Kidney glomerular epithelial cell (primary cell): ENCODE data around the gene TM2D3.

Experiments used
- DNase-seq: peaks from one replicate; lab custom pipeline; 2025; lab: John Stamatoyannopoulos, UW

TM2D3 gene

DNA sequence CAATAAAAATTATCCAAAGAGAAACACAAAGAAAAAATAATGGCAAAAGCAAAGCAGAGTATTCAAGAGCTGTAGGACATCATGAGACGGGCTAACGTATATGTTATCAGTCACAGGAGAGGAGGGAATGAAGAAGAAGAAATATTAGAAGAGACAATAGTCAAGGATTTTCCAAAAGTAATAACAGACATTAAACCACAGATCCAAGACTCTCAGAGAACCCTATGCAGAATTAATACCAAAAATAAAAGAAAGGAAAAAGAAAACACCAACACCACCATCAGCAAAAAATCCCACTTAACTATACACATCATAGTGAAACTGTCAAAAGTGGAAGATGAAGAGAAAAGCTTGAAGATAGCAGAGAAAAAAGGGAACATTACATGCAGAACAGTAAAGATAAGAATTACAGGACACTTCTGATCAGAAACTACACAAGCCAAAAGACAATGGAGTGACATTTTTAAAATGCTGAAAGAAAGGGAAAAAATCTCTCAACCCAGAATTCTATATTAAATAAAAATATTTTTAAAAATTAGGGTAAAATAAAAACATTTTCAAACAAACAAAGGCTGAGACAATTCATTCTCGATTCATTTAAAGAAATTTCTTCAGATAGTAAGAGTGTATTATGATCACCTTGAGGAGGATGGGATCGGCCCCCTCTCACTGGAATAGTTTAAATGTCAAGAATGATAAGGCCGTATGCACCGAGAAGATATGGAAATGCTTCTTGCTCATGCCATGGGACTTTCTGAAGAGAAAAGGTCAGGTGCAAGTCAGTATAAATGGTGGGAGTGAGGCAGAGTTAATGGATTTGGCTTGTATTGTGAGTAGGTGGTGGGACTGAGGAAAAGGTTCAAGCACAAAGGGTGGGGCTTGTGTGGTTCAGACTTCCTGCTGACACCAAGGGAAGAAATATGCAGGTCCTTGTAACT, 28.5 kb downstream of the TM2D3 start:
- no peak for DNase-seq

DNA sequence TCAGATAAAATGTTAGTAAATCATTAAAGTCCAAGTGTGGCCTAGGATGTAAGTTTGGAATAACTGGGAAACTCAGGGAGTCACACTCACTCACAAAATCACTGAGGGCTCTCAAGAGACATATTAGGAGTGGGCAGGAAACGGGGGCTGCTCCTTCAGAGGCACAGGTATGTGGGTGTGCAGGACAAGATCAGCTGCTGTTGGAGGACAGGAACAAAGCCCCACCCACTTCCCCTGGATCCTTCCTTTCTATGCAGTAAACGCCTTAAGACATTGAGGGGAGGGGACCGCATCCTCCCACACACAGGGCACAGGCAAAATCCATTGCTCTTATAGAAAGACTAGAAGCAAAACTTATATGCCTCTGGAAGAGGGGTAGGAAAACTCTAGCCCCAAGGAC, 30.2 kb downstream of the TM2D3 start:
- no peak for DNase-seq

DNA sequence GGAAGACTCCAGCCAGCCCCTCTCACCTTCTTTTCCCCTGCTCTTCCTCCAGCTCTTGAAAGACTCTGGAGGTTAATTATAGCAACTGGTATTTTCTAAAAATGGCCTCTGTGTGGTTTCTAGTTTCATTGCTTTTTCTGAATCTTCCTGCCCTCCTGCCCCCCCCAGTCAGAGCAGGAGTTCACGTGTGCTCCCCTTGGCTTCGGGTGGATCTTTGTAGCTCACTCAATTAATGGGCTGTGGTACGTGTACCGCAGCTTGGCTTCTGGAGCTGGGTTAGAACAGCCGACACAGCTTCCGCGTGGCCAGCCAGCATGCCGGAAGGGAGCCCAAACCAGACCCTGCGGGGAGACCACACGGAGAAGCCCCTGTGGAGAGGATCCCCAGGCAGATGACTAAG, 31.5 kb downstream of the TM2D3 start:
- no peak for DNase-seq

DNA sequence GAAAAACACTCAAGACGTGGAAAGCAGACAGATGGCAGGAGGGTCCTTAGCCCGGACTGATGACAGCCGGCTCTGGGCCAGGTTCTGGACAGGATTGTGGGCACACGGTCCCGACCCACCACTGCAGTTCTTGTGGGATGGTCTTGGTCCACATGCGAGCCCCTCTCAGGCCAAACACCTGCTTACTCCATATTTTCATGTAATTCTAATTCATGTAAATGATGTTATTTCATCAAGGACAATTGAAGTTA, 32.6 kb downstream of the TM2D3 start:
- no peak for DNase-seq

DNA sequence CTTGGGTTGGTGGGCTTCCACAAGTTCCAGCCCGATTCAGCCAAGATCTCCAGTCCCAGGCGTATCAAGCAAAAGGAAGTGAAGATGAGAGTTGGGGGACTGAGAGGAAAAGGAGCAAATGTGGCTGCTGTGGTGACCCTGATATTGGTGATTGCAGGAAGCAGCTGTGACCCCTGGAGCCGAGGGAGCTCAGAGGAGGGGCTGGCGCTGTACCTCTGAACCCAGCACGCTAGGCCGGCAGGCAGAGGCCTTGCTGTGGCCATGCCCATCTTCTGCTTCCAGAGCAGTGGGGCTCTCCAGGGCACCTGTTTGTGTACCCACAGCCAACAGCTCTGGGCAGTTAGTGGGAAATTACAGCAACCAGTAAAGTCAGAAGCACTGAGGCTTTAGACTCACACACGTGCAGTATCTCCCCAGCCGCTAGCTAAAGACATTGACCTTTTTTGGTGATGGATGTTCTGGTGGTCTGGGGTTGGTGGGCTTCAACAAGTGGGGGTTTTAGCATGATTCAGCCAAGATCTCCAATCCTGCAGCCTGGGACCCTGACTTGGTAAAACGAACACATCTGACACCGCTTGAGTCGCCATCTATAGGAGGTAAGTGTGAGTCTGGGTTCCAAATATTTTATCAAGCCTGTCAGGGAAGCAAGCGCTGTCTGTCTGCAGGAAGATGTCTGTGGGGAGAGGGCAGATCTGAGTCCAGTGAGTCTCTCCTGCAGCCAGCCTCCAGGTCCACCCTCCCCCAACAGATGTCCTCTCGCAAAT, 33.1 kb downstream of the TM2D3 start:
- DNase-seq = no peak

DNA sequence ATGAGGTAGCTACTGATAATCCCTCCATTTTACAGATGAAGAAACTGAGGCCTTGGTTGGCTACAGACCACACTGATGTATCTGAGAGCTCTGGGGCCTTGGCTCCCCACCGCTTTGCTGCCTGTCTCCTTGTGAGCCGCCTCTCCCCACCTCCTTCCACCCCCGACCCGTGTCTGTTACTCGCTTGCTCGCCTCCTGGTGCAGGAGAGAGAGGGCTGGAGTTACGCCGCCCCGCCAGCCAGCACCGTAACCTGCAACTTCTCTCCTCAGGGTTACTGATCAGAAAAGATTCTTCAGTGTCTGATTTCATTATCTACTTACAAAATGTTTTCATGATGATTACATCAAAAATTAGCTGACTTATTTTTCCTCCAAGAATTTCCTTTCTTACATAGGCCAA, 34.1 kb downstream of the TM2D3 start:
- no peak for DNase-seq

DNA sequence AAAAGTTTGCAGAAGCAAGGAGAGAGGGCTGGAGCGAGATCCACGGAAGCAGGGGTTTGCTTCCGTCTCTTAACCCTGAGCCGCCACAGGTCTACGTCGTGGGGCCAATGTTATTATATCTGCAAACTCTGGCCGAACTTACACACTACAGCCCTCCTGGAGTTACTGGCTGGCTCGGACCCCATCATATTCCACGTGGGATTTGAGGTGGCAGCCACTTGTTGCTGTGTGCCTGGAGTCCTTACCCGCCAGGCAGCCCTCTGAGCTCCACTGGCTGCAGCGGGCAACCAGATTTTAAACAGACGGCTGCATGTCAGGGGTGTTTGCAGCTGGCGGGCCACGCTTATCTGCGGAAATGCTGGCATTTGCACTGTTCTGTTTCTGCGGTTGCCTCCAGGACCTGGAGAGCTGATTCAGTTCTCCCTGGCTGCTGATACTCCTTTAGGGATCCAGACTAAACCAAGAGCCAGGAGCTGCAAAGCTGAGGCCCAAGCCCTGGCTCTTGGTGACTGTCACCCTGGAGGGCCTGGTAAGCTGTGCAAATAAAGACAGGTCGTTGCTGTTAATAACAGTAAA, 34.7 kb downstream of the TM2D3 start:
- DNase-seq = no peak

DNA sequence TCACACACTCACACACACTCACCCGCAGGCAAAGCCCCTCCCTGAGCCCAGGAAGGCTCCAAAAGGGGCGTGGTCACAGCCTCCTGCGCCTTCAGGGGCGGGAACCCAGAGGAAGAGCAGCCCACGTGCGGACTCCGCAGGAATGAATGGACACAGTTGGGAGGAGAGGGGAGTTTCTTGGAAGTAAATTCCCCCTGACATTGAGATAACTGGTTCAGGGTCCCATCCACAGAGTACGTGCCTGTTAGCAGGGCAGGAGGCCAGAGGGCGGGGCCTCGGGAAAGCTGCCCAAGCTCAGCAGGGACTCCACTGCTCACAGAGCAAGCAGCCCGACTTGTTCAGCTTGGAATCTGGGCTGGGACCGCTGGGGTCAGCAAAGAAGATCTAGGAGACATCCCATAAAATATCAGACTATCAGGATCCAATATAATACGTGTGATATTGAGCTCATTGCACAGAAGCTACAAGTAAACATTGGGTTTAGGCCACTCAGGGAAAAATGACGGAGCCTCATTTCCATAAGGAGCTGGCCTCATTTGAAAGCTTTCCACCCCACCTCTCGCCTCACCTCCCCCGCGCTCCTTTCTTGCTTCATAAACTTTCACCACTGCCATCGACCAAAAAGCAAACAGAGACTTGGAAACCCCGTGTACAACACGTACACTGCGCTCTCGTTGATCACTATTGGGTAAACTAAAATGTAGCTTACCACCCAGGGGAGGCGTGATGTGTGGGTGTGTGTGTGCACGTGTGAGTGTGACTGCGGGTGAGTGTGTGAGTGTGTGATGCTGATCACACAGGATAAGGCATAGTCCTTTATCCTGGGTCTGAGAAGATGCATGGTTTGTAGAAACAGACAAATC, 36.0 kb downstream of the TM2D3 start:
- DNase-seq = peak; percentile 59

DNA sequence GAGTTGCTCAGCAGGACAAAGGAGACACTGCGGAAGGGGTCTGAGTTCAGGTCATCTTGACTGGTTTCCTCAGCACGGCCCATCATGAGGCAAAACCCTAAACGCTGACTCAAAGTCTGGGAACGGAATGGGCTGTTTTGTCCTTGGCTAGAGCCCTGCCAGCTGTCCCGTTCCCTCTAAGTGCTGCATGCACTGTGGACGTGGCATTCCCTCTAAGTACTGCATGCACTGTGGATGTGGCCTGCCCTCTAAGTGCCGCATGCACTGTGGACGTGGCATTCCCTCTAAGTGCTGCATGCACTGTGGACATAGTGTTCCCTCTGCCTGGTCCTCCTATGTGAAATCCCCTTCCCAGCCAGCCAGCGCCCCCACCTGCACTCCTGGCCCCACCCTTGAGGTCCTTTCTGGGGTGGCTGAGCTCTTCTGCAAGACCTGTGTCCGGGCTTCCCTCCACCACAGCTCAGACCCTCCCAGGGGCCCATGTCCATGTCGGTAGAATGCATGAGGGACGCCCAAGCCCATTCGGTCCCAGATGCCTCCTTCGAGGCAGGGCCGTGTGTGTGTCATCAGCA, 36.7 kb downstream of the TM2D3 start:
- no peak for DNase-seq

DNA sequence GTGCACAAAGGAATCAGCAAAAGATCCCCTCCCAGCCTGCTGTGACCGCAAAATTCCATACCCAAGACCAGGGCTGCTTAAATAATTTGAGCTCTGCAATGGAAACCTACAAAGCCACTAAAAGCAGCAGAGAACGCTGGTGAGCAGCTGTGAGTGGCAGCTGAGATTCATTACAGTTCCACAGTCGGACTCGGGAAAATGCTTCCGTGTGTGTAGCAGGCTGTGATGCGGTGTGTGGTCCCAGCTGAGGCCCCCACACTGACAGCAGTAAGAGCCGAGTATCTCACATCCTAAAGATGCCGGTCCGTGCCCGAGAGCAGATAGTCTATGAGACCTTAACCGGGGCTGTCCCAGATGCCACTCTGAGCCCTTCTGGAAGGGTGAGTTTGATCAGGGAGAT, 37.4 kb downstream of the TM2D3 start:
- no peak for DNase-seq

DNA sequence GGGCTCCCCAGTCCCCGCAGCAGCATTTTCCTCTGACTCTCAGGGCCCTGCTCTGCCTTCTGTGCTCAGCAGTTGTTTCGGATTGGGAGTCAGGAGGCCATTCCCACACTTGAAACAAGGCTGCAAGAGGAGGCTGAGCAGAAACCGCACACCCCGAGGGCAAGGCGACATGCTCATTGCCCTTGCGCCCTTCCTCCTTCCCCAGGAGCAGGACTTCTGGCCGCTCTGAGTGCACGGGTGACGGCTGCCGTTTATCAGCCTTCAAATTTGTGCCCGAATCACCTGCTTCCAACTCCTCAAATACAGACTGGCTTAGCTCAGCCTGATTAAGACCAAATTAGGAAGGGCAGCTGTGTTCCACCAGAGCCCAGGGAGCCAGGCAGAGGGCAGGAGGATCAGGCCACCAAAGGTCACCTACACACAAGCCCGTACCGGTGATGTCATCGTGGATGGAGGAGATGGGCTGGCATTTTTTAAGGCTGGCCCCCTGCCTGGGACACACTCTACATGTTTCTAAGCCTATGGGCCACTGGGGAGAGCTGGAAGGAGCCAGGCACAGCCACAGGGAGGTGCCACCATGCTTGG, 38.1 kb downstream of the TM2D3 start:
- DNase-seq = no peak

DNA sequence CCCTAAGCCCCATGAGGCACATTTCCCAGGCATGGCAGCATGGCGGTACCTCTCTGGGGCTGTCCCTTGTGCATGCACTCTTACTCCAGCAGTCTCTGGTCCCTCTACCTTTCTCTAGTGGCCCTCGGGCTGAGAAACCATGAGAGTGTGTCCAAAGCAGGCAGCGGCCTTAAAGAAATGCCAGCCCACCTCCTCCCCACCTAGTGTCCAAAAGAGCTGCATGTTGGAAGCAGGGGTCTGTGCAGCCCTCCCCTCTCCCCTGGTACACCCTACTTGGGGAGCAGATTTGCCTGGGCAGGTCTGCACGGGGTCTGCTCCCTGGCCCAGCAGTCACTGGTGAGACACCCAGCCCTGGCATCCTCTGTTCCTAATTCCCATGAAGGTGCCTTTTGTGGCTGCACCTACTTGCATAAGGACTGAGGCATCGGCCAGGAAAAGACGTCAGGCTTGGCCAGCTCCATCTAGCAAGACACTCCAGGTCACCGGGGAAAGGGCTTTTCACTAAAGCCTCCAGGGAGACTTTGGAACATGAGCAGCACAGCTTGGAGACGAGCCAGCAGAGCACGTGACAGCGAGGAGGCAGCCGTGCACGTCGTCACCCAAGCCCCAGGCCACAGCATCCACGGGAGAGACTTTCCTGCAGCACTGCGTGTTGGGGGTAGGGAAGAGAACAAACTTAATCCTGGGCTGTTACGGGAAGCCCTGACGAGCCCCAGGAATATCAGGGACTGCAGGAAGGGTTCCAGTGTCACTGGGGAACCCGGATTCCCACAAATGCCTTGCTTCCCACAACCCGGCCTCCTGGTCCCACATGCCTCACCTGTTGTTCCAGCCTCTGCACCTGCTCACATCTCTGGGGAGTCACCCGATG, 38.8 kb downstream of the TM2D3 start:
- no peak for DNase-seq

DNA sequence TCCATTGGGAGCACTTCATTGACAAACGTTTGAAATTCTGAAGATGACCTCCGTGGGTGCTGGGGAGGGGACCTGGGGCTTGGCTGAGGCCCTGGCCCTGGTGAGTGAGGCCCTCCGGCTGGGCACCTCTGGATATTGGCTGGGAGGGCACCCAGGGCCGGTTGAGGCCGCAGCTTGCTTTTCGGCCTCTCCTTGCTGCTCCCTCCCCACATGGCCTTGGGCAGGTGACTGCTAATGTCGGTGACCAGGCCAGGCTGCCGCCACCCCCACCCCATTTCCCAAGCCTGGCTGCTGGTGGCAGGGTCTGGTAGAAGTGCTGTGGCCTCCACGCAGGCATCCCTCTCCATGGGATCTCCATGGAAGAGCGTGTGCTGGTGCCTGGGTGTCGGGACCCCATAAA, 39.5 kb downstream of the TM2D3 start:
- no peak for DNase-seq

DNA sequence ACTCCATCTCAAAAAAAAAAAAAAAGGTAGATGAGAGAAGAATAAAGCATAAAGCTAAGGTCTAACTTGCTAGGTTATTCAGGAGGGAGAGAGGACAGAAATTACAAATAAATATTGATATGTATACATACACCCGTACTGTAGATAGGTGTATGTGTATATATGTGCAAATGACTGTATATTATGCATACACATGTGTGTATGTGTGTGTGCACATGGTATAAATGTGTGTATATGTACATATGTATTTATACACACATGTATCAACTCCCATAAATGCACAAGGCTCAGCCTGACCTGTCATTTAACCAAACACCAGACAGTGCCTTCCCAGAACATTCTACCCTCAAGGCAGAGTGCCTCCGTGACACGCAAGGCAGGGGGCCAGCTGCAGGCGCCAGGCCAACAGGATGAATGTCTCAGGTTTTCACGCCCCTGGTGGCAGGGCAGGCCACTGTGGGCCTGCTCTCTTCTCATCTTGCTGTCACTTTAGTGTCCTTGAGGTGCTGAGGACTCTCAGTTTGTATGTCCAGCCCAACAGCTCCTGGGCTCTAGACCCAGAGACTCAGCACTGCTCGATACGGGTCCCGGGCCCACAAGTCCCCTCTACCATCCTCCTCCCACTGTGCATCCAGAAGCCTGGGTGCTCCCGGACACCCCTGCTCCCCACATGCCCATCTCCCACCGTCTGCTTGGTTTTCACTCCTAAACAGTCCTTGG, 40.4 kb downstream of the TM2D3 start:
- DNase-seq = no peak

DNA sequence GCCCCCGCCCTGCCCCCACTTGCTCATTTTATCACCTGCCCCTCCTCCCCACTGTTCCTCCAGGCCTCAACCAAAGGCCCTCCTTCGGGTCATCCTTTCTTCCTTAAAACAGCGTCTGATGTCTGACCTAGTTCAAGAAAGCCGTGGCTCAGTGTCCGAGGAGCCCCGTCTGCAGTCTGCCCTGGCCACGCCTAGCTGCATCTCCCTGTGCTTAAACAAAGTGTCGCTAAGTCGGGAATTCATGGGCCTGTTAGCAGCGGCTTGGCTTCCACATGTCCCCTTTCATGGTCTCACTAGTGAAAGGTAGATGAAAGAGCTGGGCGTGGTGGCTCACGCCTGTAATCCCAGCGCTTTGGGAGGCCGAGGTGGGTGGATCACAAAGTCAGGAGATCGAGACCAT, 41.2 kb downstream of the TM2D3 start:
- no peak for DNase-seq

DNA sequence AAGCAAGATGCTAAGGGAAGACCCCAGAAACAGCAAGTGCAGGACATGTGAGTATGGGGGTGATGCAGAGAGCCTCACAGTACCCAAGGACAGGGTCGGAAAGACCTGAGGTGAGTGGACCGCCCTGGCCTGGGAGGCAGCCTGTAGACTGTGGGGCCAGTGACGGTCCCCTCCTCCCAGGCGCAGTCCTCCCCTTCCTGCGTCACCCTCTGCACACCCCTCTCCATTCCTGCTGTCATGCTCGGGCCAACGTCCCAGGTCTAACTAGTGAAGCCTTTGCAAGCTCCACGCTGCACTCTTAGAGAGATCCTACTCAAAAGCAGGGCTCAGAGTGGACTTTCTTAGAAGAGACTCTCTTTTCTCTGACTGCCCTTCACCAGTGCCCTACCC, 41.6 kb downstream of the TM2D3 start:
- no peak for DNase-seq

DNA sequence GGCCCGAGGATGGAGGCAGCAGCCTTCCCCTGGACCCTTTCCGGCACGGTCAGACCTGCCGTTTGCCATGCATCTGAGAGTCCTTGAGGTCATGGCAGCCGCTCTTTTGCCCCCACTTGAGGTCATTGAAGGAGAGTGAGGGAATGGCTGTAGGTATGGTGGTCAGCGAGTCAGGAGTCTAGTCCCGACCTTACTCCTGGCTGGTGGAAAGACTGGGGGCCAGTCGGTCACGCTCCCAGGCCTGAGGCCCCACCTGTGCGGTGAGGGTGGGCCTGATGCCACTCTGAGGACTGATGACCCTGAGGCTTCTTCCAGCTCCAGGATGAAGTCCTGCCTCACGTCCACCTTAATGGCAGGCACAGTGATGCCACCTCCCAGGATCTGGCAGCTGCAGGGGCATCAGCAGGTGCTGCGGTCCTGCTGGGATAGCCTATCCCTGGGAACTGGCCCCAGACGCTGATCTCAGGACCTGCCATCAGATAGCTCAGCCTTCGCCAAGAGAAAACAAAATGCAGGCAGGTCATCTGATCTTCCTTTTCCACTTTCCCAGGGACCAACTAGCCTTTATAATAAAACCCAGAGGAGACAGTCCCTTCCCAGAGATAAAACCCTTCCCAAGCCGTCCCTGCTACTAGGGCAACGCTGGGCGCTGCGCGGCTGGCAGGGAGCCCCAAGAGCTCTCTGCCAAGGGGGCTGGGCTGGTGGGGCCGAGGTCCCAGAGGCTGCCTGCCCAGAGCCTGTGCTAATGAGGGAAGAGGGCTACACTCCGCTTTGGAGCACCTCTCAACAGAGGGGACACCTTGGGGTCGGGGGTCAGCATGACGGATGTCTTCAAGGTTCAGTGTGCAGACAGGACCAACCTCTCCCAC, 42.2 kb downstream of the TM2D3 start:
- no peak for DNase-seq

DNA sequence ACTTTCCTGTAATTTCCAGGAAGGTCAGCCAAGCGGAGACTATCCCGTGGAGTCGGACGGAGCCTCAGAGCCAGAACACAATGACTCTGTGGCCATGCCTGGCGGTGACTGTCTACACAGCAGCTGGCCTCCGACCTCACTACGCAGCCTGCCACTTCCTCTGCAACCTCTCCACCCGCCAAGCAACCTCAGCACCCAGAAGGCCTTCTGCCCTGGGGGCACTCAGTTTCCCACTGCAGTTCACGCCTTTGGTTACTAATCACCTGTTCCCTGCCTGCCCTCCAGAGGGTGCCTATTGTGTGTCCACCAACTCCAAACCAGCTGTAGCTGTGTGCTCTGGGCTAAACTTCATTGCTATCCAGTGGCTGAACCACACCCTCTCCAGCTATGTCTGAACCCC, 44.0 kb downstream of the TM2D3 start:
- no peak for DNase-seq

DNA sequence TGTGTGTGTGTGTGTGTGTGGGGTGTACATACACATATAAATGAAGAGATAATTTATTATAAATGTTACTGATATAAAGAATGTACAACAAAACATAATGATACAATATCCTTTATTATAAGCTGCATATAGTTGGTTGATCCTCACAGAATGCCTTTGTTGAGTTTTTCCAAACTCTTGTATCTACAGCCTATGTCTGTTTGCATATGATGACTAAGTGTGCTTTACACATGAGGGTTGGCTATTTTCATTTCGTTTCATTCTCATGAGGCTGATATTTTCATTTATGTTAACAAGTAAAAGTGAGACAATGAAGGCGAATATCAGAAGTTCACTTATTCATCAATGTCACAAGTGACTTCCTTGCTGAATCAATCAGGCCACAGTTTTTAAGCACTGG, 45.1 kb downstream of the TM2D3 start:
- no peak for DNase-seq
